GM19328 (cell line): ENCODE measurements around the gene PRUNE1.

ENCODE experiments used
- ATAC-seq: cut with Tn5 transposase; IDR thresholded peaks from one replicate; pipeline ENCODE4 v1.9.1; 2021; ENCODE audit warnings: mild to moderate bottlenecking, moderate library complexity; ENCODE audit not compliant: unreplicated experiment

Gene PRUNE1, protein sequence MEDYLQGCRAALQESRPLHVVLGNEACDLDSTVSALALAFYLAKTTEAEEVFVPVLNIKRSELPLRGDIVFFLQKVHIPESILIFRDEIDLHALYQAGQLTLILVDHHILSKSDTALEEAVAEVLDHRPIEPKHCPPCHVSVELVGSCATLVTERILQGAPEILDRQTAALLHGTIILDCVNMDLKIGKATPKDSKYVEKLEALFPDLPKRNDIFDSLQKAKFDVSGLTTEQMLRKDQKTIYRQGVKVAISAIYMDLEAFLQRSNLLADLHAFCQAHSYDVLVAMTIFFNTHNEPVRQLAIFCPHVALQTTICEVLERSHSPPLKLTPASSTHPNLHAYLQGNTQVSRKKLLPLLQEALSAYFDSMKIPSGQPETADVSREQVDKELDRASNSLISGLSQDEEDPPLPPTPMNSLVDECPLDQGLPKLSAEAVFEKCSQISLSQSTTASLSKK

DNA sequence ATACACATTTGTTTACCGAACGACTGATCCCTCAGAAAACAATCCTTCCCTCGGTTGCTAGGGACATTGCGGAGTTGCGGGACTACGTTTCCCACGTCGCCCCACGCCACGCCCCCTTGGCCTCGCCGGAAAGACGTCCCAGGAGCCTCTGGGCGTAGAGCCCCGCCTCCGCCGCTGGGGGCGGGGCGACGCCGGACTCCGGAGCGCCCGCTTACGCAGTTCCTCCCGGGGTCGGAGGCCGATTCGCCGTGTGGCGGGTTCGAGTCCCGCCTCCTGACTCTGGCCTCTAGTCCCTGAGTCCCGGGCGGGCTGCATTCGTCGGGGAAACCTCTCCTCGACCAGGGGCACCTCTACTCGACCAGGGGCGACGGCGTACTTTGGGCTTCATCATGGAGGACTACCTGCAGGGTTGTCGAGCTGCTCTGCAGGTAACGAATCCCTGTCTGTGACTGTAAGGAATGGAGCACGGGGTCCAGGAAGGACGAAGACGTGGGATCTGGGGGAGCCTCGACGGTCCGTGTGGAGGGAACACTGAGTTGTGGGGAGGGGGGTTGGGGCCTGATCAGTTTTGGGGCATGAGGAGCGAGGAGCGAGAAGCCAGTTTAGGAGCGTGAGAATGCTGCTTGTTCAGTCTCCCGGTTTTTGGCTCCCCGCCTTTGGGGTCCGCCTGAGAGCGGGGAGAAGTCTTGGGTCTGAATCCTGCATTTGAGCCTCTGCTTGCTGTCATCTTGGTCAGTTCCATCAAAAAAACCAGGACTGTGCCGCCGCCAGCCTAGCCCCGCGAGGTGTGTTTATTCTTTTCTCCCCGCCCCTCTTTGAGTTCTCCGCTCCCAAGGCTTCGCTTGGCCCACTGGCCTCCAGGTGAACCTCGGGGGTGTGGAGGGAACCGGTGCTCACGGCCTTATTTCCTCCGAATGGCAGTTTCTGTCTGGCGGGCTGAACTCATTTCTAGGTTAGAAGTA is at the start of gene PRUNE1:
TSS of gene PRUNE1 (plus strand) at position 206 of the 962 bp plus-strand sequence. CDS start at position 390, 184 bp downstream.
- ATAC-seq, result peak; percentile 78

DNA sequence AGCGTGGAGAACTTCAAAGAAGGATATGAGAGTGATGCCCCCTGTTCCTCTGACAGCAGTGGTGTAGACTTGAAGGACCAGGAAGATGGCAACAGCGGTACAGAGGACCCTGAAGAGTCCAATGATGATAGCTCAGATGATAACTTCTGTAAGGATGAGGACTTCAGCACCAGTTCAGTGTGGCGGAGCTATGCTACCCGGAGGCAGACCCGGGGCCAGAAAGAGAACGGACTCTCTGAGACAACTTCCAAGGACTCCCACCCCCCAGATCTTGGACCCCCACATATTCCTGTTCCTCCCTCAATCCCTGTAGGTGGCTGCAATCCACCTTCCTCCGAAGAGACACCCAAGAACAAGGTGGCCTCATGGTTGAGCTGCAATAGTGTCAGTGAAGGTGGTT is 47.6 kb upstream of the PRUNE1 start:
- ATAC-seq, result no peak

DNA sequence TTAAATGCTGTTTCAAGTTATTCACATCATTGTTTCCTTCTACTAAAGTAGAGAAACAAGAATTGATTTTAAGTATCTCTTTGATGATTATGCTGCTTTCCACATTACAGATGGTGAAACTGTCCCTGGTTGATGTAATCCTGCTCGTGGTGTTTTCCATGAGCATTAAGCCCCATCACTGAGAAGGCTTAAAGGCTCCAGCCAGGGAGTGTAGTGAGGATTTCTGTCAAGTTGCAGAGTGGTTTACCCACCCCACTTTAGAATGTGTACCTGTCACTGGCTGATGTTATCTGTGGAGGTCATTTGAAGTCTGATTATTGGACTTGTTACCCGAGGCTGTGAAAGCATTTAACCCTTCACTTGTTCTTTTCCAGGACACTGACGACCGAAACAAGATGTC is 46.5 kb upstream of the PRUNE1 start:
- no peak for ATAC-seq

DNA sequence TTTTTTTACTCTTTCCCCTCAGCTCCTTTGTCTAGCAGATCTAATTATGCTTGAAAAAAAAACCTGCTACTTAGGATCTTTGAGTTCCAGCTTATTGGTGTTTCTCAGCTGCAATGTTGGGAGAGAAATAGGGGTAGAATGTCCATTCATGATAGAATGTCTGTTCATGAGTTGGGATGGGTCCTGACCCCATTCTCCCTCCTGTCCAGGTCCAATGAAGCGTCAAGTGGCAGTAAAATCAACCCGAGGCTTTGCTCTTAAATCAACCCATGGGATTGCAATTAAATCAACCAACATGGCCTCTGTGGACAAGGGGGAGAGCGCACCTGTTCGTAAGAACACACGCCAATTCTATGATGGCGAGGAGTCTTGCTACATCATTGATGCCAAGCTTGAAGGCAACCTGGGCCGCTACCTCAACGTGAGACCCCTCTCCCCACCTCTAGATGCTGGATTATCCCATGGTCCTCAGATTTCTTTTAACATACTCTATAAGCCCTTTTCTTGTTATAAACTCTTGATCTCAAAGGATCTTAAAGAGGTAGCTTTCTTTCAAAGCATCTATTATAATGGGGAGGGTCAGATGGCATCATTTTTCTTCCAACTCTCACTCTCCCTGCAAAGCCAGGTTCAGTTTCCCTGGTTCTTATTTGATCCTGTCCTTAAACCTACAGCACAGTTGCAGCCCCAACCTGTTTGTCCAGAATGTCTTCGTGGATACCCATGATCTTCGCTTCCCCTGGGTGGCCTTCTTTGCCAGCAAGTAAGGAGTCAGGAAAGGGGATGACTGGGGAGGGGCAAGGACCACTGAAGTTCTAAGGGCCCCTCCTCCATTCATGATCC is 44.7 kb upstream of the PRUNE1 start:
- ATAC-seq, result no peak

DNA sequence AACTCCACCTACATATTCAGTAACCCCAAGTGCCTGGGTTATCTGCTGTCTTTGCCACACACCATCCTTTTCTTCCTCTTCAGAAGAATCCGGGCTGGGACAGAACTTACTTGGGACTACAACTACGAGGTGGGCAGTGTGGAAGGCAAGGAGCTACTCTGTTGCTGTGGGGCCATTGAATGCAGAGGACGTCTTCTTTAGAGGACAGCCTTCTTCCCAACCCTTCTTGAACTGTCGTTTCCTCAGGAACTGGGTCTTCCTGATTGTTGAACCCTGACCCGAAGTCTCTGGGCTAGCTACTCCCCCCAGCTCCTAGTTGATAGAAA is 44.1 kb upstream of the PRUNE1 start:
- ATAC-seq, result no peak

DNA sequence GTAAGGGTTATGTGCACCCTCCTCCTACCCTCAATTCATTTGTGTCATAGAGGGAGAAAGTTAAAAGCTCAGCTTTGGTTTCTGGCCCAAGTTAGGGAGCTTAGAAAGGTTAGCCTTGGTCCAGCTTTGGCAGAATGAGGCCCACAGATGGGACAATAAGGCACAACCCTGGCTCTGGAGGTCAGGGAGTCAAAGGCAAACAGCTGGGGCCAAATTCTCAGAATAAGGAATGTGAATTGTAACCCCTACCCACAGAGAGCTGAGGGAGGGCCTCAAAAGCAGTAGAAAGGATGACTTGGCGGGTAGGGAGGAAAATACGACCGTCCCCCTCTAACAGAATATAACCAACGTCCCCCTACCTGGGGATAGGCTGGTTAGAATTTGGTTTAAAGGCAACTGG is 42.6 kb upstream of the PRUNE1 start:
- ATAC-seq, result no peak

DNA sequence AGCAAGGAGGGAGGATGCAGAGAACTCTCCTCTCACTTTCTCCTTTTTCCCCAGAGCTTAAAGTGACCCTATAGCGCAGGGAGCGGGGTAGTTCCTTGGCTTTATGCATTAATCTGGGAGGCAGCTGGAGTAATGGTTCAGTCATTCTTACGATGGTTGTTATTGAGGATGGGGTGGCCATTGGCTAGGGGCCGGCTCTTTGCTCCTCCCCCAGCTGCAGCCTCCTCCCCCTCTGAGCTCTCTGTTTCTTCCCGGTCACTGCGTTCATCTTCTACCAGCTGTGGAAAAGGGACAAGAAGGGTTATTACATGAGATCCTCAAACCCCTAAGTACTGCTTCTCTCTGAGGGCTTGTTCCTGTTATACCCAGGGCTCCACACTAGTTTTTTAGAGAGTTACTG is 42.2 kb upstream of the PRUNE1 start:
- no peak for ATAC-seq

DNA sequence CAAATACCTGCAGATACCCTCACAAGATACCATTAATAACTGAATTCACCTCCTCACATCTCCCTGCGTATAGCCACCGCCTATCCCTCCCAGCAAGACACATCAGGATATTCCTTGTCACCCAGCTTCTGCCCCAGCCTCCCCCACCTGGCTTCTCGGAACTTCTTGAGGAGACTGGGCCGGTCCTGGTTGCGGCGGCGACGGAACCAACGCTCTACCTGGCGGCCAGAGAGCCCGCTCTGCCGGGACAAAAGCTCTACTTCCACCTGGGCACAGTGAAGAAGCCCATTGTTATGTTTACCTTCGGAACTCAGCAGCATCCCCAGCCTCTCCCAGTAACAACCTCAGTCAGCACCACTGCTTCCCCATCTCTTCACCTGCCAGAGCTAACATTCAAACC is 40.3 kb upstream of the PRUNE1 start:
- ATAC-seq, result no peak

DNA sequence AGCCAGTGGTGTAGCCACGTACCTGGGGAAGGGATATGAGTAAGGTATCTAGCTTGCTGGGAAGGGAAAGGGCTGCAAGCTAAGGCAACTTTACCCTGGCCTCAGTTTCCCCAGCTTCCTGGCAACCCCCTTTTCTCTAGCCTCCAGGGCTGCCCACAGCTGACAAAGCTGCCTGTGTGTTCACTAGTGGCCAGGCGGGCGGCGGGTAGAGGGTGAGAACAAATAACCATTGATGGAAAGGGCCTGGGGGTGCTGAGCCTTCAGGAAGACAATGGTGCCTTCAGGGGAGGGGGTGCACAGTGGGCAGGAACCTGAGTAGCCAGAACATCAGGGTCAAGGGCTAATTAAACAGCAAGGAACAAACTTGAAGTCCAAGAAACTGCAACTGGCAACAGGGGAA is 39.8 kb upstream of the PRUNE1 start:
- no peak for ATAC-seq

DNA sequence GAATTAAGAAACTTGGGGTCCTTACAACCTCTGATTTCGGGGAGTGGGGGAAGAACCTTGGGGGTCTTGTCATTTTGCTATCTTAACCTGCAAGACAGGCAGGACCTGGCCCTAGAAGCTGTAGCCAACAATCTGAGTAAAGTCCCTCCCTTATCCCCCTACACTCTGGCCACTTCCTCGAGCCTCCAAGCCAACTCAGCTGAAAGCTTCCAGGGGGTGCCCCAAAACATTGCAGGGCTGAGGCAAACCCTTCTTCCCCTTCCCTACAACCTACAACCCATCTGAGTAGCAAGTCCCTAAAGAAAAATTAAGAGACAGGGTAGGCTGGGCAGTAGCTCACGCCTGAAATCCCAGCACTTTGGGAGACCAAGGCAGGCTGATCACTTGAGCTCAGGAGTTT is 38.6 kb upstream of the PRUNE1 start:
- no peak for ATAC-seq

DNA sequence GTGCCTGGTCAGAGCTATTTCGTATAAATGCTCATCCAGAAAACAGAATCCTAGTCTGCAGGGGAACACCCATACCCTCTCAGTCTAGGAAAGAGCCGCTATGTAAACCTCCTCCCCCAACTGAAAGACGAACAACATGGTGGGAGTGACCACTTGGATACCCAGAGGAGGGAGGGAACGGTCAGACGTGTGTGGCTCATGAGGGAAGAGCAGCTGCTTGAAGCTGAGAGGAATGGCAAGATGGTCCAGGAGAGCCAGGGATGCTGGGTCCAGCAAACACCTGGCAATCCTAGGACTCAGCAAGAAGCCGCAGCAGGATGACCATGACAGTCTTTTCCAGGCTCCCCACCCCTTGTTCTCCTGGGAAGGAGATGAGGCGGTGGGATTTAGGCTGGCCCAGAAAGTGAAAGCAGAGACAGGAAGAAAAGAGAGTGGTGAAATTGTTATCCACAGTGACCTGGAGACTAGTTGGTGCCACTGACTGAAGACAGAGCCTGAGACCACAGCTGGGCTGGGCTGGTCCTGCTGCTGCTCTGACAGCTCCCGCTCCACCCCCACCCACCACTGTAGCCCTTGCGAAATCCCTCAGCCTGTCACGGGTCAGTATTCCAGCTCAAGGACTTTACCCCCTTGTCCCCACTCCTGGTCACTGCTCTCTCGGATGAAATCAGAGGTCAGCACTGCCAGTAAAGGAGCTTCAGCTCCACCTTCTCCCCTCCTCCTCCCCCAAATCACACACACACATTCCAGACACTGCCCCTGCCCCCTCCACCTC is 37.3 kb upstream of the PRUNE1 start:
- no peak for ATAC-seq

DNA sequence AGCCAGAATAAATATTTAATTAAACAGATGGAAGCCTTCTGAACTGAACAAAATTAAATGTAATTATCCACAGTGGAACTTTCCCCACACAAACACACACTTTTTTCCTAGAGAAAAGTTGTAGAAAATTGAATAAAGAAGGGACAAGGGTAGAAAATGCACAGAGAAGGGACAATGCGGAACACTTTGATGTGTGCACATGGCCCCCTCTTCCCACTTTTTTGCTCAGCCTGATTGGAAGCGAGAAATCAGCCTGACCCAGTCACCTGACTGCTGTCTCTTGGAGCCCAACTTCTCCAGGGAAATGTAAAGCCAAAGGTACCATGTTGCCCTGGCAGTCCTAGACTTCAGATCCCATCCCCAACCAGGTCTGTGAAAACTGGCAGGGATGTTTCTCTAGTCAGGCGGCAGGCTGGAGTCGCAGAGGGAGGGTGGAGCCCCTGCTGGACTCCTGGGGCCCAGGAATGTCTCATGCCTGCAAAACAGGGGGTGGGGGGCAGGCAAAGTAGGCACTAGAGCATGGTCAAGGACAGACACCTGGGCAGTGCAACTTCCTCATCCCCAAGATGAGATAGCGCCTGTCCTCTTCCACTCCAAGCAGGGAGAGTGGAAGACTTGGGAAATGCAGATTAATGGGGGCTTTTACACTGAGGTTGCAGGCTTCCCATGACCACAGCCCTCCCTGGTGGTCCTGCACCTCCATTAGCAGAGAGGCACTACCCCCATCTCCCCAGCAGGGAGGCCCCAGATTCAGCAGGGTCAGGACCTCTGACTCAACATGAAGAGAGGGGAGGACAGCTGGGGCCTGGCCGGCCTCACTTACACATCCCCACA is 36.4 kb upstream of the PRUNE1 start:
- ATAC-seq, result no peak

DNA sequence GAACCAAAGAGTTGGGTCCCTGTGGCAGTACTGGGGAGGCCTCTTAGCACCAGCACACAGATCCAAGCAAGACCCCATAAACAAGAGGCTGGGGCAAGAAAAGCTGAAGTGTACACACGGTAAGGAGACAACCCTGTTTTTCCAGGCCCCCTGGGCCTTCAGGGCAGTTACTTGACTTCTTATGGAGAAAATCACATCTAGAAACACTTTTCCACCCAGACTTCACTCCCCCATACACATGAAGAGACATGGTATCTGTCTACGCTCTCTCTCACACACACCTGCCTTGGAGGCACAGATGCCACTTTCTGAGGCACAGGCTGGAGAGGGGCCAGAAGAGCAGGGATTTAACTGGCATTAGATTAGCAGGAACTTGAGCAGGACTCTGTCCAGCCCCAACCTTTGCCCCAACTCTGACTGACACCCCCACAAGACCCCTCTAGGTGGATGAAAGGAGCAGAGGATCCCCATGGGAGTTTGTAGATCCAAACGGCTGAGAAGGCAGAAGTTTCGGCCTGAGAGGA is 35.8 kb upstream of the PRUNE1 start:
- no peak for ATAC-seq

DNA sequence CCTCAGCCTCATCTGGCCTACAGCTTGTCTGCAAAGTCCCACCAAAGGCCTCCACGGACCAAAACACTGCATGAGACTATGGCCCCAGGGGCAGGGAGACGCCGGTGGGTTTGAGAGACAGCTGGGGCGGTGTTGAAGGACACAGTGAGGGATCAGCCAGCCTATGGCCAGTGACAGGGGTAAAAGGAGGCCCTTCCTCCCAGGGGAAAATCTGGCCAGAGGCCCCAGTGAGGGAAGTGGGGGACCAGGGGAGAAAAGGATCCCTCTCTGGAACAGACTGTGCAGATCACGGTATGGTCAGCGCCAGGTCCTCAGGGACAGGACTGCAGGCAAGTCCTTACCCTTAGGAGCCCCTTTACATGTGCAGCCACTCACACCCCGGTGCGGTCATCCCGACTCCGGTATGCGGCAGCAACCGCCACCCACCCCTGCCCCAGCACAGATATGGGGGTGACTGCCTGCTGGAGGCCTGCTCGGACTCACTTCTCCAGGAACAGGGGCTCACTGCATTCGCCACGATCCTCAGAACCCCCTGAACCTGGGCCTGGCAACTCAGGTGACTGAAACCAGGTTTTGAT is 34.9 kb upstream of the PRUNE1 start:
- no peak for ATAC-seq

DNA sequence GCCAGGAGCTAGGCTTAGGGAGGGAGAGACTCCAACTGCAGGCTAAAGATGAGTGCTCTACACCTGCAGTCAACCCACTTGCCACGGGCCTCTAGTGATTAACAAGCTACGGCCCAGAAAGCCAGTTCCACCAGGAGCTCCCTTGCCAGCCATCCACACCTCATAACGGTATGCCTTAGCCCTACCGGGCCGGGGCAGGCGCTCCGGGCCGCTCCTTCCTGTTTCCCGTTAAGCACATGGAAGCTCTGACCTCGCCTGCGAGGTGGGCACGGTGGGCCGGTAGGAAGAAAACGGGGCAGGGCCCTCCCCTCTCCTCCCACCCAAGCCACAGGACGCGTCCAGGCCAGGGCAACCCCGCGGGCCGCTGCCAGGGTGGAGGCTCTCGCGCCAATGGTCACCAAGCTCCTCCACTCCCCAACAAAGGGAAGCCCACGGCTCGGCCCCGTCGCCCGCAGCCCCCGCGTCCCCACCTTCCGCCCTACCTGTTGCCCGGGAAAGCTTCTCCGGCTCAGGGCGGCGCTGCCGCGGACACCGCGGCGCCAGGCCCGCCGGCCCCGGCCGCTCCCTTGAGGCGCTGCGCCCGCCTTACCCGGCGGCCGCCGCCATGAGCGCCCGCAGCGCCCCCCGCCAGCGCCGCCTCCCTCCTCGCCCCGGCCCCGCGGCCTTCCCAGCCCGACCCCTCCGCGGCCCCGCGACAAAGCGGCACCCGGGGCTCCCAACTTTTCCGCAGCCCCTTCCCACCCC is 34.2 kb upstream of the PRUNE1 start:
- peak; percentile 30 for ATAC-seq

DNA sequence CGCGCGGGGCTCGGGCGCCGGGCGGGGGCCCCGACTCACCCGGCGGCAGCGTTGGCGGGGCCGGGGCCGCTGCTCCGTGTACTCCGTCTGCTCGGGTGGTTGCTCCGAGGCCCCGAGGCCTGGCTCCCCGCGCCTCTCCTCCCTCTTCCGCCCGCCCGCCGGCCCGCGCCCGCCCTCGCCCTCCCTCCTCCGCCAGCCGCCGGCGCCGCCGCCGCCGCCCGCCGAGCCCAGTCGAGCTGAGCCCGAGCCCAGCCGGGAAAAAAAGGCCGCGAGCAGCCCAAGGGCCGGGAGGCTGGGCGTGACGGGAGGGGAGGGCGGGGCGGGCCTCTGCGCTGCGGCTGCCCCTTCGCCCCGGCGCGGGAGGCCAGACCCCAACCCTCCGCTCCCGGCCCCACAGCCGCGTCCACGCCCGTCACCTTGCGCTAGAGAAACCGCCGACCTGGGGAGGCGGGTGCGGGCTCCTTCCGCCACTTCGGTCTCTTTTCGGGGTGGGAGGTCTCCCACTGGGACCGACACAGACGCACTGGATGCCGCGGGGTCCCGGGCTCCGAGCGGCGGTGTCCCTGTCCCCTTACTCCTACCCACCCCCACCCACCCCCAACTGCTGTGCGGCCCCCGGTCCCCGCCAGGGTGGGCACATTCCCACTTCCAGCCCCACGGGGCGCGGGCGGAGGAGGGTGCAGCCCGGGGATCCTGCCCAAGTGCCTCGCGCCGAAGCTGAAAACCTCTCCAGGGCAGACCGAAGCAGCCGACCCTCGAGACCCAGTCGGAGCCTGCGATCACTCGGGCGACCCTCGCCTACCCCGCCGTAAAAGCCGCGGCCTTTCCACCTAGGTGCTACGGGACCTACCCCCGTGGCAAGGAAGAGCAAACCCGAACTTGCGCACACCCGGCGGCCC is 33.4 kb upstream of the PRUNE1 start, which contains the start of gene CERS2:
TSS of gene CERS2 (minus strand) at position 256 of the 899 bp plus-strand sequence. CDS start 5,745 bp downstream, outside the sequence.
- peak; percentile 61 for ATAC-seq

DNA sequence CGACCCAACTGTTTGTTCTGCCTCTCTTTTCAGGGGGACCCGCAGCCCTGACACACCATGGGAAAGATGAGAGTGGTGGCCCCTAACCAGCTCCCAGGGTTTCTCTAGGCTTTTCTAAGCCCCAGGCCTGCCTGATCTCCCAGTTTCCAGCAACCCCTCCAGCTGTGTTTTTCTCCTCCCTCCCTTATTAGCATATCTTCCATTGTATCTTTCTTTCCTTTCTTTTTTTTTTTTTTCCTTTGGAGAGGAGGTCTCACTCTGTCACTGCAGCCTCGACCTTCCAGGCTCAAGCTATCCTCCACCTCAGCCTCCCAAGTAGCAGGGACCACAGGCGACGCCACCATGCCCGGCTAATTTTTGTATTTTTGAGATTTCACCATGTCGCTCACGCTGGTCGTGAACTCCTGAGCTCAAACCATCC is 31.8 kb upstream of the PRUNE1 start:
- ATAC-seq, result no peak
